HepG2 (cell line): ENCODE measurements around the gene MIF4GD. TPM values are rescaled to one million over a fixed set of nuclear protein-coding genes. Genes with fewer than 3 reads are reported as not detected.

Source experiments
- AGO1 ChIP-seq: fragments of 200-400 bp; formaldehyde crosslinking; IDR thresholded peaks from 2 replicates; pipeline ENCODE4 v1.6.1; 2017; ENCODE audit warnings: mild to moderate bottlenecking, low read depth, low read length, moderate library complexity; ENCODE audit not compliant: poor library complexity, severe bottlenecking
- ARID3A ChIP-seq: IDR thresholded peaks from 2 replicates; pipeline ENCODE4 v1.6.1; 2012; ENCODE audit warnings: low read depth, low read length, improper control_type of control experiment
- CEBPZ ChIP-seq: IDR thresholded peaks from 2 replicates; pipeline ENCODE4 v1.6.1; 2012; ENCODE audit warnings: low read length, improper control_type of control experiment
- DPF2 ChIP-seq: sonication (generic); formaldehyde crosslinking; IDR thresholded peaks from 2 replicates; pipeline ENCODE4 v1.4.0; 2020; ENCODE audit warnings: mild to moderate bottlenecking, low read depth, missing genetic modification reagents, borderline replicate concordance
- ERF ChIP-seq: IDR thresholded peaks from 2 replicates; pipeline ENCODE4 v1.6.1; 2018; ENCODE audit warnings: missing biosample characterization, missing genetic modification reagents
- FOXO1 ChIP-seq: sonication (generic); formaldehyde crosslinking; IDR thresholded peaks from 2 replicates; pipeline ENCODE4 v1.4.0; 2020; ENCODE audit warnings: missing genetic modification reagents
- HHEX ChIP-seq: IDR thresholded peaks from 2 replicates; pipeline ENCODE4 v1.6.1; 2016; ENCODE audit warnings: control low read depth
- LBX2 ChIP-seq: sonication (generic); formaldehyde crosslinking; IDR thresholded peaks from 2 replicates; pipeline ENCODE4 v1.5.0; 2020; ENCODE audit warnings: missing genetic modification reagents, mild to moderate bottlenecking, borderline replicate concordance
- MBD4 ChIP-seq: IDR thresholded peaks from 2 replicates; pipeline ENCODE4 v1.6.1; 2012; ENCODE audit warnings: low read length, inconsistent platforms, borderline replicate concordance
- NCOA2 ChIP-seq: sonication (generic); formaldehyde crosslinking; IDR thresholded peaks from 2 replicates; pipeline ENCODE4 v1.8.0; 2022; ENCODE audit warnings: inconsistent platforms
- POGZ ChIP-seq: sonication (generic); formaldehyde crosslinking; IDR thresholded peaks from 2 replicates; pipeline ENCODE4 v1.4.0; 2020; ENCODE audit warnings: mild to moderate bottlenecking, missing genetic modification reagents
- PPARG ChIP-seq: conservative IDR thresholded peaks from 2 replicates; pipeline ENCODE4 v1.6.1; 2016; ENCODE audit warnings: missing biosample characterization, missing genetic modification reagents
- RBAK ChIP-seq: sonication (generic); formaldehyde crosslinking; IDR thresholded peaks from 2 replicates; pipeline ENCODE4 v1.5.1; 2020; ENCODE audit warnings: mild to moderate bottlenecking, missing genetic modification reagents
- SRF ChIP-seq: IDR thresholded peaks from 2 replicates; pipeline ENCODE4 v1.6.1; 2011; ENCODE audit warnings: mild to moderate bottlenecking, low read depth, low read length, moderate library complexity
- TMF1 ChIP-seq: sonication (generic); formaldehyde crosslinking; IDR thresholded peaks from 2 replicates; pipeline ENCODE4 v1.8.1; 2022; ENCODE audit warnings: low read depth, missing genetic modification reagents
- ZBTB39 ChIP-seq: sonication (generic); formaldehyde crosslinking; IDR thresholded peaks from 2 replicates; pipeline ENCODE4 v1.5.0; 2020; ENCODE audit warnings: missing genetic modification reagents
- ZEB1 ChIP-seq: IDR thresholded peaks from 2 replicates; pipeline ENCODE4 v1.6.1; 2012; ENCODE audit warnings: mild to moderate bottlenecking, low read depth, inconsistent platforms; ENCODE audit not compliant: insufficient replicate concordance
- ZNF124 ChIP-seq: sonication (generic); formaldehyde crosslinking; IDR thresholded peaks from 2 replicates; pipeline ENCODE4 v1.4.0; 2020; ENCODE audit warnings: missing genetic modification reagents
- ZNF34 ChIP-seq: sonication (generic); formaldehyde crosslinking; IDR thresholded peaks from 2 replicates; pipeline ENCODE4 v1.4.0; 2020; ENCODE audit warnings: mild to moderate bottlenecking, missing genetic modification reagents, borderline replicate concordance
- ZNF546 ChIP-seq: sonication (generic); formaldehyde crosslinking; conservative IDR thresholded peaks from 2 replicates; pipeline ENCODE4 v1.8.1; 2023; ENCODE audit warnings: mild to moderate bottlenecking, missing genetic modification reagents
- ZNF83 ChIP-seq: sonication (generic); formaldehyde crosslinking; IDR thresholded peaks from 2 replicates; pipeline ENCODE4 v1.4.0; 2020; ENCODE audit warnings: missing genetic modification reagents, mild to moderate bottlenecking, borderline replicate concordance
- ZNF878 ChIP-seq: sonication (generic); formaldehyde crosslinking; IDR thresholded peaks from 2 replicates; pipeline ENCODE4 v1.8.1; 2023; ENCODE audit warnings: mild to moderate bottlenecking, missing genetic modification reagents, moderate library complexity
- ZSCAN9 ChIP-seq: IDR thresholded peaks from 2 replicates; pipeline ENCODE4 v1.6.1; 2016; ENCODE audit warnings: borderline replicate concordance
- polyA plus RNA-seq, 8 experiments: library from polyadenylated mRNA; depleted of rRNA in 3 of 8; stranded (reverse) in 7 of 8; unstranded in 1 of 8; fragments of >200 nt; fragmentation: Illumina TruSeq in 4 of 8; extraction: Trizol in 4 of 8; gene quantifications; 2 replicates each; pipeline versions ENCODE4 v1.2.1 to v1.2.3, GENCODE V29; 2011 to 2016; ENCODE audit warnings: low read depth in 4 of 8, missing spikeins in 1 of 8, mixed read lengths in 1 of 8; ENCODE audit not compliant: insufficient read depth in 1 of 8
- total RNA-seq, 5 experiments: library from RNA; depleted of rRNA; stranded (reverse); fragments of >200 nt; fragmentation: Illumina TruSeq; extraction: Trizol; gene quantifications; 2 replicates each; pipeline ENCODE4 v1.2.3, GENCODE V29; 2016; ENCODE audit warnings: low read depth in 1 of 5

MIF4GD gene
- total and polyA plus RNA-seq, 2 of the 13 experiments (the other 11 are each of a cell fraction or from before 2014, with no cell fraction given), result 14.0 to 28.0 TPM

- TF ChIP-seq LBX2 (CRISPR knock-in tag), result no peak
- peak; percentile 70; the same call in 1 of the 2 replicates for TF ChIP-seq HHEX (CRISPR knock-in tag)
- TF ChIP-seq ZNF546, result no peak
- no peak; the same call in 1 of the 2 replicates for TF ChIP-seq RBAK (CRISPR knock-in tag)
- peak; percentile 88; the same call in 1 of the 2 replicates for TF ChIP-seq ZBTB39
- TF ChIP-seq PPARG (CRISPR knock-in tag), result peak; percentile 92
- no peak for TF ChIP-seq TMF1 (CRISPR knock-in tag)
- no peak for TF ChIP-seq ZNF34
- TF ChIP-seq ZSCAN9 (CRISPR knock-in tag), result peak; percentile 85
- TF ChIP-seq ZEB1, result peak; percentile 57
- TF ChIP-seq ZNF83 (CRISPR knock-in tag), result no peak
- peak; percentile 65; the same call in 1 of the 2 replicates for TF ChIP-seq ARID3A
- TF ChIP-seq ZNF124 (CRISPR knock-in tag), result no peak
- TF ChIP-seq ERF (CRISPR knock-in tag), result peak; percentile 73
- TF ChIP-seq AGO1, result no peak
- TF ChIP-seq FOXO1 (CRISPR knock-in tag), result peak; percentile 96
- TF ChIP-seq MBD4, result no peak
- peak; percentile 85 for TF ChIP-seq NCOA2
- no peak for TF ChIP-seq SRF
- peak; percentile 86 for TF ChIP-seq DPF2 (CRISPR knock-in tag)
- no peak; the same call in 1 of the 2 replicates for TF ChIP-seq POGZ (CRISPR knock-in tag)
- TF ChIP-seq CEBPZ, result no peak
- peak; percentile 73; the same call in 1 of the 2 replicates for TF ChIP-seq ZNF878 (CRISPR knock-in tag)
Measured at GRCh38 chr17:75295201-75296158, 24.4 kb upstream of the MIF4GD start (continued).
